Ishikawa (cell line): ENCODE results near the gene ABHD2.

Experiments
- CEBPB ChIP-seq: IDR thresholded peaks from 2 replicates; pipeline ENCODE4 v1.6.1; 2012
- CREB1 ChIP-seq: IDR thresholded peaks from 2 replicates; pipeline ENCODE4 v1.6.1; 2012; ENCODE audit warnings: low read depth
- EGR1 ChIP-seq: IDR thresholded peaks from 2 replicates; pipeline ENCODE4 v1.6.1; 2012
- EP300 ChIP-seq: IDR thresholded peaks from 2 replicates; pipeline ENCODE4 v1.6.1; 2012; ENCODE audit warnings: borderline replicate concordance
- FOXM1 ChIP-seq: IDR thresholded peaks from 2 replicates; pipeline ENCODE4 v1.6.1; 2012; ENCODE audit warnings: low read depth, borderline replicate concordance
- MAX ChIP-seq: IDR thresholded peaks from 2 replicates; pipeline ENCODE4 v1.6.1; 2012
- NFIC ChIP-seq: IDR thresholded peaks from 2 replicates; pipeline ENCODE4 v1.6.1; 2012
- RAD21 ChIP-seq: IDR thresholded peaks from 2 replicates; pipeline ENCODE4 v1.6.1; 2012; ENCODE audit warnings: low read depth
- REST ChIP-seq: IDR thresholded peaks from 2 replicates; pipeline ENCODE4 v1.6.1; 2012; ENCODE audit warnings: low read depth, mild to moderate bottlenecking
- TAF1 ChIP-seq: IDR thresholded peaks from 2 replicates; pipeline ENCODE4 v1.6.1; 2012; ENCODE audit warnings: low read depth, mild to moderate bottlenecking
- TCF12 ChIP-seq: IDR thresholded peaks from 2 replicates; pipeline ENCODE4 v1.6.1; 2012; ENCODE audit warnings: low read depth
- TEAD4 ChIP-seq: IDR thresholded peaks from 2 replicates; pipeline ENCODE4 v1.6.1; 2012
- USF1 ChIP-seq: IDR thresholded peaks from 2 replicates; pipeline ENCODE4 v1.6.1; 2012
- YY1 ChIP-seq: IDR thresholded peaks from 2 replicates; pipeline ENCODE4 v1.6.1; 2012; ENCODE audit warnings: low read depth
- ZBTB7A ChIP-seq: IDR thresholded peaks from 2 replicates; pipeline ENCODE4 v1.6.1; 2012; ENCODE audit warnings: low read depth

ABHD2 gene

GRCh38 chr15:89113296-89114024, 25.2 kb downstream of the ABHD2 start:
- no peak for TF ChIP-seq TAF1
- TF ChIP-seq ZBTB7A, result no peak
- no peak for TF ChIP-seq FOXM1
- no peak for TF ChIP-seq CEBPB
- no peak for TF ChIP-seq MAX
- TF ChIP-seq RAD21, result no peak

GRCh38 chr15:89114990-89115389, 26.7 kb downstream of the ABHD2 start:
- no peak for TF ChIP-seq MAX
- no peak for TF ChIP-seq CREB1

GRCh38 chr15:89115547-89115946, 27.3 kb downstream of the ABHD2 start:
- TF ChIP-seq MAX, result no peak
- TF ChIP-seq CEBPB, result no peak
- TF ChIP-seq ZBTB7A, result no peak
- no peak for TF ChIP-seq RAD21
- TF ChIP-seq EGR1, result no peak
- TF ChIP-seq CREB1, result no peak
- no peak for TF ChIP-seq NFIC
- TF ChIP-seq TAF1, result no peak

GRCh38 chr15:89116404-89116803, 28.1 kb downstream of the ABHD2 start:
- no peak for TF ChIP-seq RAD21
- TF ChIP-seq FOXM1, result no peak
- TF ChIP-seq TCF12, result no peak
- no peak for TF ChIP-seq EGR1
- no peak for TF ChIP-seq EP300
- no peak for TF ChIP-seq YY1
- TF ChIP-seq REST, result no peak
- no peak for TF ChIP-seq TAF1
- TF ChIP-seq CEBPB, result no peak
- TF ChIP-seq TEAD4, result no peak
- TF ChIP-seq ZBTB7A, result no peak
- no peak for TF ChIP-seq CREB1
- TF ChIP-seq USF1, result no peak
- TF ChIP-seq NFIC, result no peak
- TF ChIP-seq MAX, result no peak

GRCh38 chr15:89117790-89118189, 29.5 kb downstream of the ABHD2 start:
- TF ChIP-seq CREB1 (no peak), CEBPB (peak; percentile 84)

- TF ChIP-seq NFIC (no peak), MAX (no peak), CEBPB (no peak)
Measured at GRCh38 chr15:89118481-89118989, 30.3 kb downstream of the ABHD2 start.

GRCh38 chr15:89119489-89120478, 31.5 kb downstream of the ABHD2 start:
- TF ChIP-seq CREB1 (no peak), FOXM1 (no peak)

GRCh38 chr15:89121414-89121813, 33.2 kb downstream of the ABHD2 start:
- TF ChIP-seq MAX (no peak), TEAD4 (no peak), RAD21 (no peak), TAF1 (no peak)
